Esophagus muscularis mucosa (tissue), 4 donors: ENCODE data around the gene MYLK. TPM values are rescaled to one million over a fixed set of nuclear protein-coding genes. Genes with fewer than 3 reads are reported as not detected.
A peak's percentile ranks its signal among the peaks of the same experiment; 100 is the strongest.

Experiments used
- DNase-seq: peaks from one replicate; pipeline ENCODE4 v3.0.0-alpha.2; 2017; ENCODE audit errors: extremely low spot score
- H3K27ac ChIP-seq, 4 donors: fragments of 200-600 bp; sonication (generic); replicated peaks in 1 of 4; 1 replicate in 3 of 4; 2 replicates in 1 of 4; pipeline ENCODE4 v1.5.1; 2016 to 2019; ENCODE audit warnings: mild to moderate bottlenecking in 1 of 4
- H3K27me3 ChIP-seq, 4 donors: fragments of 200-600 bp; sonication (generic); one replicate each; pipeline versions ENCODE4 v1.5.1 to v1.6.0; 2016 to 2019
- H3K36me3 ChIP-seq, 4 donors: fragments of 200-600 bp; sonication (generic); one replicate each; pipeline ENCODE4 v1.5.1; 2016 to 2019
- H3K4me1 ChIP-seq, 4 donors: fragments of 200-600 bp; sonication (generic); one replicate each; pipeline ENCODE4 v1.5.1; 2016 to 2019
- H3K4me3 ChIP-seq, 4 donors: fragments of 200-600 bp; sonication (generic); 1 replicate in 2 of 4; 2 replicates in 2 of 4; pipeline ENCODE4 v1.5.1; 2016 to 2019; ENCODE audit warnings: mild to moderate bottlenecking in 4 of 4, moderate library complexity in 1 of 4
- H3K9me3 ChIP-seq, 4 donors: fragments of 200-600 bp; sonication (generic); 1 replicate in 3 of 4; 2 replicates in 1 of 4; pipeline ENCODE4 v1.5.1; 2016 to 2019
- CTCF ChIP-seq, 3 experiments: fragments of 200-600 bp in 2 of 3; fragments of 450-650 bp in 1 of 3; sonication (generic) in 2 of 3; IDR thresholded peaks; one replicate each; pipeline ENCODE4 v1.5.1; 2017 to 2019; ENCODE audit warnings: antibody characterized with exemption in 3 of 3, mild to moderate bottlenecking in 2 of 3, moderate library complexity in 1 of 3
- EP300 ChIP-seq: sonication (generic); formaldehyde crosslinking; IDR thresholded peaks from one replicate; pipeline ENCODE4 v1.6.1; 2017; ENCODE audit warnings: antibody characterized with exemption
- POLR2A ChIP-seq: fragments of 450-650 bp; IDR thresholded peaks from one replicate; pipeline ENCODE4 v1.6.1; 2017; ENCODE audit warnings: antibody characterized with exemption, moderate library complexity, mild to moderate bottlenecking, low read depth
- POLR2AphosphoS5 ChIP-seq, 2 donors: sonication (generic); formaldehyde crosslinking; IDR thresholded peaks; one replicate each; pipeline ENCODE4 v1.6.1; 2017; ENCODE audit warnings: antibody characterized with exemption in 2 of 2
- WGBS: methylation state at CpG from one replicate; pipeline ENCODE4 v1.1.5; 2018; 5-methylcytosine and 5-hydroxymethylcytosine counted together
- intact Hi-C: fragments of 100-400 bp; cut with DNase I; formaldehyde crosslinking; loops from one replicate; pipeline ENCODE4 v1.15.1; 2023
- total RNA-seq, 4 donors: library from RNA; depleted of rRNA; stranded (reverse); fragments of >200 nt; gene quantifications; one replicate each; pipeline versions ENCODE4 v1.1.0 to v1.2.1, GENCODE V29; 2016

MYLK gene
- total RNA-seq, 4 donors from 2014 or later: 1,983 to 3,208 (median 2,554) TPM

- H3K36me3 ChIP-seq: no peaks in the 10 kb centered on the region
- intact Hi-C loops: no loop called here
- H3K4me1 ChIP-seq: peaks cover 0 to 21% (median 13%) of the 10 kb centered on the region in 4 donors
- 91% methylated on average over 13 of the region's 13 CpGs for WGBS
- H3K4me3 ChIP-seq: no peak overlapping the region
- H3K27me3 ChIP-seq: no peaks in the 10 kb centered on the region
- TF ChIP-seq POLR2A: no peak
- no peak for TF ChIP-seq POLR2AphosphoS5 (IDR thresholded peaks at IDR 0.05)
- no peak for TF ChIP-seq CTCF (IDR thresholded peaks at IDR 0.05)
- no peak for TF ChIP-seq EP300
- H3K9me3 ChIP-seq: no peaks in the 10 kb centered on the region
- DNase-seq: peak; percentile 24
- H3K27ac ChIP-seq: no peak overlapping the region
These were observed 117.7 kb downstream of the MYLK start for GRCh38 chr3:123766193-123767008.

GRCh38 chr3:123765475-123766128 lies 118.5 kb downstream of the MYLK start:
- Histone ChIP-seq H3K27me3 (no peaks in the 10 kb centered on the region), H3K4me3 (no peak overlapping the region), H3K36me3 (no peaks in the 10 kb centered on the region), H3K9me3 (no peaks in the 10 kb centered on the region), H3K4me1 (peaks cover 0 to 21% (median 13%) of the 10 kb centered on the region in 4 donors), H3K27ac (no peak overlapping the region)
- TF ChIP-seq EP300 (no peak), POLR2AphosphoS5 (IDR thresholded peaks at IDR 0.05) (no peak), POLR2A (no peak), CTCF (IDR thresholded peaks at IDR 0.05) (no peak)
- 85% methylated on average over 4 of the region's 4 CpGs for WGBS
- no peak for DNase-seq
- intact Hi-C loops: no loop called here

- 88% methylated on average over 8 of the region's 8 CpGs for WGBS
These were observed 119.5 kb downstream of the MYLK start for GRCh38 chr3:123764647-123765046.

GRCh38 chr3:123762805-123763204 lies 121.3 kb downstream of the MYLK start:
- Histone ChIP-seq H3K36me3 (no peaks in the 10 kb centered on the region), H3K4me1 (peaks cover 5 to 31% (median 21%) of the 10 kb centered on the region in 4 donors), H3K27ac (no peak overlapping the region), H3K4me3 (no peak overlapping the region), H3K9me3 (no peaks in the 10 kb centered on the region), H3K27me3 (no peaks in the 10 kb centered on the region)
- TF ChIP-seq CTCF (IDR thresholded peaks at IDR 0.05): no peak
- TF ChIP-seq POLR2A: no peak
- TF ChIP-seq EP300: no peak
- TF ChIP-seq POLR2AphosphoS5 (IDR thresholded peaks at IDR 0.05): no peak
- DNase-seq: no peak
- intact Hi-C loops: no loop called here
- WGBS: 59% methylated on average over 2 of the region's 2 CpGs

More at GRCh38 chr3:123764647-123765046, 119.5 kb downstream of the MYLK start:
- no peak overlapping the region for H3K27ac ChIP-seq
- H3K4me3 ChIP-seq: no peak overlapping the region
- TF ChIP-seq EP300 (no peak), POLR2AphosphoS5 (IDR thresholded peaks at IDR 0.05) (no peak), CTCF (IDR thresholded peaks at IDR 0.05) (no peak), POLR2A (no peak)
- H3K36me3 ChIP-seq: no peaks in the 10 kb centered on the region
- H3K9me3 ChIP-seq: no peaks in the 10 kb centered on the region
- intact Hi-C loops: no loop called here
- no peaks in the 10 kb centered on the region for H3K27me3 ChIP-seq
- no peak for DNase-seq
- peaks cover 0 to 23% (median 13%) of the 10 kb centered on the region in 4 donors for H3K4me1 ChIP-seq
